CD4-positive, alpha-beta T cell treated with Interleukin-4 for 1 hour (primary cell): Measurements from ENCODE around the gene RPP21.

Experiments used
- DNase-seq, 2 donors: peaks; one replicate each; pipeline ENCODE4 v3.0.0-alpha.2; 2020 to 2022

Gene RPP21

DNA sequence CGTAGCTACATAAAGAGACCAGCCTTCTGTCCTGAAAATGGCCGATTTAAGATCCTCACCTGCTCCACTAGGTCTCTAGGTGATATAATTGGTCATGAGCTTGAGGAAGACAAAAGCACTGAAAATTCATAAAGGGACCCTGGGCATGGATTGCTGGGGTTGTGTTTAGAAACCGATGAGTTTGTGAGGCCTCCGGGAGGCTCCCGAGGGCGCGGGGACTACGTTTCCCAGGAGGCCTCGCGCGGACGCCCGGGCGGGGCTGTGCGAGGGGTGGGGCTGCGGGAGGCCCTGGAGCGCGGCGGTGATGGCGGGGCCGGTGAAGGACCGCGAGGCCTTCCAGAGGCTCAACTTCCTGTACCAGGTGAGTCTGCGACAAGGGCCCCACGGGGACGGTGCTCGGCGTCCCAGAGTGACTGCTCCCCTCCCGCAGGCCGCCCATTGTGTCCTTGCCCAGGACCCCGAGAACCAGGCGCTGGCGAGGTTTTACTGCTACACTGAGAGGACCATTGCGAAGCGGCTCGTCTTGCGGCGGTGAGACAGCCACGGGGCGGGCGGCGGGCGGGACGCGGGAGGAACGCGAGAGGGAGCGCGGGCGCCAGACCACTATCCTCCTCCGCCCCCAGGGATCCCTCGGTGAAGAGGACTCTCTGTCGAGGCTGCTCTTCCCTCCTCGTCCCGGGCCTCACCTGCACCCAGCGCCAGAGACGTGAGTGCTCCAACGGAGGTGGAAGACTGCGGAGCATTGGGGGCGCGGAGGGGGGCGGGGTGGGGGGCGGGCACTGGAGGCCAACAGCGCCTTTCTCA lies at the start of gene RPP21:
Gene RPP21, plus strand, starts transcription at position 289 of the 804 bp plus-strand sequence. Its CDS starts 16 bp downstream, at position 305.
- peak; percentile 84 to 85 for DNase-seq

GRCh38 chr6:30295837-30296236 lies 49.1 kb upstream of the RPP21 start:
- no peak for DNase-seq

GRCh38 chr6:30304002-30304401 lies 41.0 kb upstream of the RPP21 start:
- DNase-seq = no peak

DNA sequence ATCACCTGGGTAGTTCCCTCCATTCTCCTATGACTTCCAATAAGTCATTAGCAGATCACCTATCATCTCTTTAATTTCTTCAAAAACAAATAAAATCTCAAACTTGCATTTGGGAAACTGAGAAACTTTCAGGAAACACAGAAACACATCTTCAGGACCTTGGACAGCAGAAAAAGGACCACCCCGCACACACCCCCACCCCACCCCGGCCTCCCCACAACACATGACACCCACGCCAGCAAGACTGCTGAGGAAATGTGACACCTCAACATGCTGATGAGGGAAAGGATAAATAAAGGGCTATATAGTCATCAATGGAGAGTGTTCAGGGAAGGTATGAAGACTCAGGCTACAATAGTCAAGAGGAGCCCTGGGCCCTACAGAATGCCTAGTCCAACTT lies 33.9 kb upstream of the RPP21 start:
- no peak for DNase-seq

DNA sequence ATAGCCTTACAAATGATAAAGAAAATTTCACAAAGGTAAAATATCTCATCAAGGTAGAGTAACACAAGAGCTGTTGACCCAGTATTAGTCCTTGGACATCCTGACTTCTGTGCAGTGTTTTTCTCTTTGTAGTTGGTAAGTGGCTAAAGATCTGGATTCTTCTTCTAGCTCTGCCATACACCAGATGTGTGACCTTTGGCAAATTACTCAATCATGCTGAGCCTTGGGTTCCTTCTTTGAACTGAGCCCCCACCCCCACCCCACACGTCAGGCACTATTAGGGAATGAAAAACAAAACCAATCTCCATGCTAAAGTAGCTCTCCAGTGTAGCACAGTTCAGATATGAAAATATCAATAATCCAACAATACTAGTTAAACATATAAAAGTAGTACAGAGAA lies 33.3 kb upstream of the RPP21 start:
- DNase-seq = no peak

DNA sequence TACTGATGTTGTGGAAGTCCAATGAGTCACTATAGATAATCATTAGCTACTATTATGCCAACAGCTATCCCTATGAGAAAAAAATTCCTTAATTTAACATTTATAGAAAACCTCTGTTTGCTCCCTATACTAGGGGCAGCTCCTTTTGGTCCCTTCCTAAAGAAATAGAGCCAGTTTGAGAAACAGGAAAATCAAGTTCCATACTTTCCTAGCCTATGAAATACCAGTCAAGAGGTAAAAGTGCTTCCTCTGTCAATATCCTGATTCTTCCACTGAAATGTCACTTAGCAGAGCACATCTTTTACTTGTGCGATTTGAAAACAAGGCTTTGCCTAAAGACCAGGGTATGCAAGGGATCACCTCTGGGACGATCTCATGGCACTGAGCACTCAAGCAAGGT lies 32.7 kb upstream of the RPP21 start:
- DNase-seq = no peak

DNA sequence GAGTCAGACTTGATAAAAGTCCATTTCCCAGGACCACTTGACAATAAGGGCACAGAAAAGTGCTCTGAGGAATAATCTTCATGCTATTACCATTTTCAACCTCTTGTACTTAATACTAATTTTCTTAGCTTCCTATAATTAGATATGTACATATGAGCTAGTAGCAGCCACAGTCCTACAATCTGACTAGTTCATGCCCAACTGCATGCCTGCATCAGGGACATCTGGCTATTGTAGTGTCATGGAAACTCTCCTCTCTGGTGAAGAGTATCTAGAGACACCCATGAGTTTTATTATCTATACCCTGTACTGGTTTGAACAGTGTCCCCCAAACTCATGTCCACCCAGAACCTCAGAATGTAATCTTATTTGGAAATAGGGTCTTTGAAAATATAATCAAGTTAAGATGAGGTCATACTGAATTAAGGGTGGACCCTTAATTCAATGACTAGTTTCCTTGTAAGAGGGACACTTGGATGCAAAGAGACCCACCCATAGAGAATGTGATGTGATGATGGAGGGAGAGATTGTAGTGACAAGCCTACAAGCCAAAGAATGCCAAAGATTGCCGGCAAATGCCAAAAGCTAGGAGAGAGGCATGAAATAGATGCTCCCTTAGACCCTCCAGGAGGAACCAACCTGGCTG lies 32.2 kb upstream of the RPP21 start:
- DNase-seq = no peak

- DNase-seq = no peak
These were observed 29.8 kb upstream of the RPP21 start for GRCh38 chr6:30315156-30315555.

GRCh38 chr6:30317913-30318589 lies 26.9 kb upstream of the RPP21 start:
- DNase-seq = peak in 1 of 2 donors; percentile 34

DNA sequence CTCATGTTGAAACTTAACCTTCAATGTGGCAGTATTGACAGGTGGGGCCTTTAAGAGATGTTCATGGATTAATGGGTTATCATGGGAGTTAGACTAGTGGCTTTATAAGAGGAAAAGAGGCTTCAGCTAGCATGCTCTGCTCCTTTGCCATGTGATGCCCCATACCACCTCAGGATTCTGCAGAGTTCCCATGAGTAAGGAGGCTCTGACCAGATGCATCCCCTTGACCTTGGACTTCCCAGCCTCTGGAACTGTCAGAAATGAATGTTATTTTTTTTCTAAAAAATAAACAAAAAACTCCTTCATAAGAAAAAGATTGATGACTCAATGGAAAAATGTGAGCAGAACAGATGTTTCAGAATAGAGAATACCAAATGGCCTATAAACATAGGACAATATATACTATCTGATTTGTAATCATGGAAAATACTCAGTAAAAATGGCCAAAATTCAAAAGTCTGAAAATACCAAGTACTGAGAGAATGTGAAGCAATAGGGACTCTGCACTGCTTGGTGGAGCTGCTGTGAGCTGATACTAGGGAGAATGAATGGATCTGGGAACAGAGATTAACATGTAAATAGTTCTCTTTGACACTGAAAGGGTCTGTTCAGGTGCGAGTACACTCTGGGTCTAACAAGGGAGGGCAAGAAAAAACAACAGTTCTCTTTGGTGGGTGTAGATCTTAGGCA lies 25.7 kb upstream of the RPP21 start:
- no peak for DNase-seq

DNA sequence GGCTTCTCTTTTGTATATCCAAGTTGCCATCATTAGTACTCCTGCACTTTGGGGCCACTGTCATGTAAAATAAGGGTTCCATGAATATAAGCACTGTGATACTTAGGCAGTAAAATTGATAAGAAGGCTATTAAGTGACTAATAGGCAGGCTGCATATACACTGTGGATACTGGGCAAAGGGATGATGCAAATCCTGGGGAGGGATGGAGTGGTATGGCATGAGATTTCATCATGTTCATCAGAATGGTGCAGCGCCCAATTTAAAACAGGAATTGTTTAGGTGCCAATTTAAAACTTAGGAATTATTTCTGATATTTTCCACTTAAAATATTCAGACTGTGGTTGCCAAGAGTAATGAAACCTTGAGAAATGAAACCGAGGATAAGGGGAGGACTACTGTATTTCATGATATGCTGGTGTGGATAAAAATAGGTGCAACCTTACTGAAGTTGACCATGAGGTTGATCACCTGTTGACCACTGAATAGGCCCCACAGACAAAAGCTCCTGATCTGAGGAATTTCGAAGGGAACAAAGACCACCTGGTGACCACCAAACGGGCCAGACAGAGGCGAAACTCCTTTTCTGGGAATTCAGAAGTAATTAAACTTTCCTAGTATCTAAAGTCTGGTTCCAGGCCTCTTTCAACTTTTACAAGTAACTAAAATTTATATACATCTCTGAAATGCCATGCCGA lies 23.1 kb upstream of the RPP21 start:
- no peak for DNase-seq

- no peak for DNase-seq
These were observed 22.1 kb upstream of the RPP21 start for GRCh38 chr6:30322527-30323501.

- no peak for DNase-seq
These were observed 21.1 kb upstream of the RPP21 start for GRCh38 chr6:30323806-30324205.

- peak in 1 of 2 donors; percentile 92 for DNase-seq
These were observed 19.6 kb upstream of the RPP21 start for GRCh38 chr6:30325150-30325872.

- DNase-seq = peak; percentile 86 to 87
These were observed 19.0 kb upstream of the RPP21 start for GRCh38 chr6:30325873-30326525.

GRCh38 chr6:30326526-30327231 lies 18.3 kb upstream of the RPP21 start, which contains the start of gene TRIM39:
TRIM39 (plus strand) TSS chr6:30326927; CDS start chr6:30329318, 2,391 bp downstream.
- peak; percentile 92 to 94 for DNase-seq

- no peak for DNase-seq
These were observed 17.7 kb upstream of the RPP21 start for GRCh38 chr6:30327232-30327746.

DNA sequence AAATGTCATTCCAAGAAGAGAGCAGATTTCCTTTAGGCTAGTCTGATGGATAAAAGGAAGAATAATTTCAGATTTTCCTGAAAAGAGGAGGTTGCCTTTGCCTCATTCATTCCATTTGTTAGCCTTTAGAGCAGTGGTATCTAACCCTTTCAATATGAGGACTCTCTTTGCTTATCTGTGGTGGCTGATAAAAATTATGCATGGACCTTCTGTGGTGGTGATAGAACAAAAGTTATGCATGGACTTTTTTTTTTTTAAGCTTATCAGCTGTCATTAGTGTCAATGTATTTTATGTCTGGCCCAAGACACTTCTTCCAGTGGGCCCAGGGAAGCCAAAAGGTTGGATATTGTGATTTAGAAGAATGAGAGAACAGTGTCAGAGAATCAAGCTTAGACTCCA lies 16.6 kb upstream of the RPP21 start:
- DNase-seq = no peak

DNA sequence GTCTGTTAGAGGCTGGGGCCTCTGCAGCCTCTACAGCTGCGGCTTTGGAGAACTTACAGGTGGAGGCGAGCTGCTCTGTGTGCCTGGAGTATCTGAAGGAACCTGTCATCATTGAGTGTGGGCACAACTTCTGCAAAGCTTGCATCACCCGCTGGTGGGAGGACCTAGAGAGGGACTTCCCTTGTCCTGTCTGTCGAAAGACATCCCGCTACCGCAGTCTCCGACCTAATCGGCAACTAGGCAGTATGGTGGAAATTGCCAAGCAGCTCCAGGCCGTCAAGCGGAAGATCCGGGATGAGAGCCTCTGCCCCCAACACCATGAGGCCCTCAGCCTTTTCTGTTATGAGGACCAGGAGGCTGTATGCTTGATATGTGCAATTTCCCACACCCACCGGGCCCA lies 15.6 kb upstream of the RPP21 start:
- DNase-seq = peak in 1 of 2 donors; percentile 32
